ENCODE results near the gene ERF.

DNA sequence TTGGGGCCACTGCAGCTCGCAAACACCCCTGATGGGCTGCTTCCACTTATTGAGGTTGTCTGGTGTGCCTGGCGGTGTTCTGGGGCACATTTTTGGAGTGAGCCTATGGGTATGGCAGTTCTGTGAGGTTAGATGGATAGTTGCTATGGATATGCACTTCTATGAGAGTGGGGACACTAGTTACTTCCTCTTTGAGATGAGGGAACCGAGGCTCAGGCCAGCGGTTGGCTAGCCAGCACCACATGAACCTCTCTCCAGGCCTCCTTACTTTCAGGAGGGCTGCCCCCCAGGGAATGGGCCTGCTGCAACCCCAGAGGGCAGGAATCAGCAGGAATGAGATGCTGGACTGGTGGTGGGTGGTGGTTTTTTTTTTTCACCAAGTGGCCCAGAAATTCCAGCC lies 33.5 kb upstream of the ERF start:
- TF ChIP-seq SP1 (IDR thresholded peaks at IDR 0.05) (no peak), BHLHE40 (IDR thresholded peaks at IDR 0.05; ENCODE audit: borderline replicate concordance) (no peak), FOXK2 (IDR thresholded peaks at IDR 0.05) (no peak), FOXM1 (IDR thresholded peaks at IDR 0.05; ENCODE audit: borderline replicate concordance) (no peak), FOXA1 (IDR thresholded peaks at IDR 0.05) (no peak), LEF1 (IDR thresholded peaks at IDR 0.05; ENCODE audit: borderline replicate concordance) (no peak), TARDBP (IDR thresholded peaks at IDR 0.05) (no peak), NFRKB (IDR thresholded peaks at IDR 0.05) (no peak), SUZ12 (IDR thresholded peaks at IDR 0.05) (no peak), ELF4 (IDR thresholded peaks at IDR 0.05) (no peak), HDGF (IDR thresholded peaks at IDR 0.05; ENCODE audit: borderline replicate concordance) (no peak), ZNF384 (IDR thresholded peaks at IDR 0.05) (no peak), L3MBTL2 (conservative IDR thresholded peaks at IDR 0.05) (no peak)
- TF ChIP-seq, protein P1, sequence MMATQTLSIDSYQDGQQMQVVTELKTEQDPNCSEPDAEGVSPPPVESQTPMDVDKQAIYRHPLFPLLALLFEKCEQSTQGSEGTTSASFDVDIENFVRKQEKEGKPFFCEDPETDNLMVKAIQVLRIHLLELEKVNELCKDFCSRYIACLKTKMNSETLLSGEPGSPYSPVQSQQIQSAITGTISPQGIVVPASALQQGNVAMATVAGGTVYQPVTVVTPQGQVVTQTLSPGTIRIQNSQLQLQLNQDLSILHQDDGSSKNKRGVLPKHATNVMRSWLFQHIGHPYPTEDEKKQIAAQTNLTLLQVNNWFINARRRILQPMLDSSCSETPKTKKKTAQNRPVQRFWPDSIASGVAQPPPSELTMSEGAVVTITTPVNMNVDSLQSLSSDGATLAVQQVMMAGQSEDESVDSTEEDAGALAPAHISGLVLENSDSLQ (IDR thresholded peaks at IDR 0.05) = no peak
